ENCODE data around the gene SLC22A23.

- TF ChIP-seq CTCF (conservative IDR thresholded peaks at IDR 0.05; ENCODE audit: low read depth, low read length) (no peak), SMC3 (IDR thresholded peaks at IDR 0.05; ENCODE audit: low read depth, low read length) (no peak), CHD1 (IDR thresholded peaks at IDR 0.05; ENCODE audit: low read depth, low read length) (no peak), RFX5 (IDR thresholded peaks at IDR 0.05; ENCODE audit: low read depth, low read length) (no peak), POLR2A (IDR thresholded peaks at IDR 0.05; ENCODE audit: low read depth, low read length) (no peak), BHLHE40 (IDR thresholded peaks at IDR 0.05; ENCODE audit: low read depth, low read length) (no peak), NFE2L2 (IDR thresholded peaks at IDR 0.05; ENCODE audit: low read depth, low read length) (no peak), MAFK (IDR thresholded peaks at IDR 0.05; ENCODE audit: low read depth, low read length) (no peak)
Measured at GRCh38 chr6:3244003-3244831, 212.6 kb downstream of the SLC22A23 start.
